GM12878 (cell line): Measurements from ENCODE around the gene CAMKK2. TPM values are rescaled to one million over a fixed set of nuclear protein-coding genes. Genes with fewer than 3 reads are reported as not detected.

Source experiments
- ATAC-seq: fragments of 200-7000 bp; cut with Tn5 transposase; 3 replicates; pipeline ENCODE4 v1.9.1; 2020; ENCODE audit warnings: mild to moderate bottlenecking, moderate library complexity
- BruUV-seq: library from RNA; stranded (reverse); fragments of 400-500 nt; replicated peaks from 2 replicates; lab custom pipeline; 2021; lab: Mats Ljungman, UMichigan
- CTCF ChIA-PET: fragments of 300-600 bp; sonication (Branson Sonifier 250); formaldehyde crosslinking; extraction: SDS; loops from one replicate; lab custom pipeline; 2021; ENCODE audit warnings: inconsistent platforms; lab: Yijun Ruan, JAX
- POLR2A ChIA-PET: fragments of 350-600 bp; formaldehyde crosslinking; extraction: SDS; loops from one replicate; lab custom pipeline; 2021; ENCODE audit warnings: inconsistent platforms; lab: Charles Lee
- RAD21 ChIA-PET: fragments of 300-600 bp; sonication (Branson Sonifier 250); formaldehyde crosslinking; loops from one replicate; lab custom pipeline; 2023; ENCODE audit warnings: antibody characterized with exemption; ENCODE audit not compliant: unreplicated experiment; lab: Charles Lee
- SMC1A ChIA-PET: fragments of 300-600 bp; sonication (Branson Sonifier 250); formaldehyde crosslinking; loops from one replicate; lab custom pipeline; 2023; ENCODE audit not compliant: unreplicated experiment, uncharacterized antibody; lab: Charles Lee
- DNase-seq: peaks from one replicate; pipeline ENCODE4 v3.0.0-alpha.2; 2011; ENCODE audit warnings: low read depth, low spot score
- FAIRE-seq: peaks from 3 replicates; lab custom pipeline; 2011; peaks lifted over from hg19 to GRCh38; lab: Jason Lieb, UNC
- H2AFZ ChIP-seq: 2 replicates; pipeline ENCODE4 v1.6.0; 2011; ENCODE audit warnings: low read depth, low read length, control low read depth; ENCODE audit not compliant: control insufficient read depth
- H3K27ac ChIP-seq: 2 replicates; pipeline ENCODE4 v1.5.1; 2011; ENCODE audit warnings: control low read depth; ENCODE audit not compliant: control insufficient read depth, insufficient read depth
- H3K27me3 ChIP-seq, 2 experiments: replicated peaks in 1 of 2; 2 replicates each; pipeline versions ENCODE4 v1.6.0 to v1.6.1; 2011; ENCODE audit warnings: low read length in 1 of 2; ENCODE audit not compliant: control insufficient read depth in 2 of 2, insufficient read depth in 2 of 2
- H3K36me3 ChIP-seq, 2 experiments: 2 replicates each; pipeline ENCODE4 v1.5.1; 2011; ENCODE audit warnings: low read length in 1 of 2; ENCODE audit not compliant: control insufficient read depth in 2 of 2, insufficient read depth in 2 of 2
- H3K4me1 ChIP-seq: 2 replicates; pipeline ENCODE4 v1.6.1; 2011; ENCODE audit warnings: mild to moderate bottlenecking, low read length, moderate library complexity, mixed read lengths; ENCODE audit not compliant: control insufficient read depth, insufficient read depth
- H3K4me2 ChIP-seq: 2 replicates; pipeline ENCODE4 v1.6.0; 2011; ENCODE audit warnings: control low read depth; ENCODE audit not compliant: control insufficient read depth, insufficient read depth
- H3K4me3 ChIP-seq: fragments of 200-600 bp; sonication (generic); 2 replicates; pipeline ENCODE4 v1.5.1; 2016
- H3K79me2 ChIP-seq: 2 replicates; pipeline ENCODE4 v1.6.0; 2011; ENCODE audit warnings: low read length; ENCODE audit not compliant: control insufficient read depth, insufficient read depth
- H3K9ac ChIP-seq: 2 replicates; pipeline ENCODE4 v1.8.0; 2011; ENCODE audit warnings: low read length, control low read depth, mixed read lengths; ENCODE audit not compliant: control insufficient read depth, insufficient read depth
- H3K9me3 ChIP-seq: replicated peaks from 3 replicates; pipeline ENCODE4 v1.5.1; 2011; ENCODE audit warnings: mild to moderate bottlenecking, low read length; ENCODE audit not compliant: control insufficient read depth, insufficient read depth
- H4K20me1 ChIP-seq: 2 replicates; pipeline ENCODE4 v1.6.0; 2011; ENCODE audit not compliant: control insufficient read depth, insufficient read depth
- EGR1 ChIP-seq, 2 experiments: IDR thresholded peaks; 1 replicate in 1 of 2; 2 replicates in 1 of 2; pipeline ENCODE4 v1.6.1; 2011 to 2012; ENCODE audit warnings: low read depth in 2 of 2, low read length in 2 of 2, borderline replicate concordance in 1 of 2, mild to moderate bottlenecking in 1 of 2, moderate library complexity in 1 of 2
- EP300 ChIP-seq, 2 experiments: fragments of 150-350 bp in 1 of 2; IDR thresholded peaks; 2 replicates each; pipeline ENCODE4 v1.6.1; 2011 to 2012; ENCODE audit warnings: low read depth in 2 of 2, low read length in 2 of 2, borderline replicate concordance in 1 of 2, improper control_type of control experiment in 1 of 2, inconsistent platforms in 1 of 2; ENCODE audit not compliant: control insufficient read depth in 1 of 2
- FOXK2 ChIP-seq: fragments of 450-650 bp; IDR thresholded peaks from 2 replicates; pipeline ENCODE4 v1.6.1; 2017; ENCODE audit warnings: mild to moderate bottlenecking, moderate library complexity
- HDAC2 ChIP-seq: fragments of 200-600 bp; sonication (generic); IDR thresholded peaks from 2 replicates; pipeline ENCODE4 v1.6.1; 2017
- MYB ChIP-seq: fragments of 150-350 bp; IDR thresholded peaks from 2 replicates; pipeline ENCODE4 v1.6.1; 2014; ENCODE audit warnings: mild to moderate bottlenecking, low read depth, low read length, borderline replicate concordance
- NFIC ChIP-seq: IDR thresholded peaks from 2 replicates; pipeline ENCODE4 v1.6.1; 2012; ENCODE audit warnings: low read depth, mild to moderate bottlenecking, inconsistent platforms, low read length, moderate library complexity
- NFYA ChIP-seq: IDR thresholded peaks from 2 replicates; pipeline ENCODE4 v1.6.1; 2011; ENCODE audit warnings: low read depth, mild to moderate bottlenecking, low read length, improper control_type of control experiment, borderline replicate concordance
- PAX8 ChIP-seq: fragments of 450-650 bp; IDR thresholded peaks from 2 replicates; pipeline ENCODE4 v1.6.1; 2017; ENCODE audit warnings: mild to moderate bottlenecking, moderate library complexity
- SMARCA5 ChIP-seq: fragments of 450-650 bp; IDR thresholded peaks from 2 replicates; pipeline ENCODE4 v1.6.1; 2017; ENCODE audit warnings: mild to moderate bottlenecking
- ZNF592 ChIP-seq: fragments of 450-650 bp; IDR thresholded peaks from 2 replicates; pipeline ENCODE4 v1.6.1; 2017; ENCODE audit warnings: mild to moderate bottlenecking, moderate library complexity
- ZNF622 ChIP-seq: fragments of 450-650 bp; IDR thresholded peaks from 2 replicates; pipeline ENCODE4 v1.6.1; 2017; ENCODE audit warnings: mild to moderate bottlenecking, inconsistent platforms
- WGBS: methylation state at CpG from one replicate; pipeline ENCODE4 v1.1.6; 2016; ENCODE audit warnings: low lambda C conversion rate; ENCODE audit not compliant: insufficient replicate concordance, insufficient coverage; ENCODE audit errors: missing lambda C conversion rate; 5-methylcytosine and 5-hydroxymethylcytosine counted together
- in situ Hi-C: fragments of 300-500 bp; cut with MboI; formaldehyde crosslinking; loops from 9 replicates; pipeline ENCODE4 v1.14.3; 2018; ENCODE audit warnings: mixed read lengths
- intact Hi-C: fragments of 100-400 bp; cut with micrococcal nuclease; formaldehyde crosslinking; loops from one replicate; pipeline ENCODE4 v1.14.2; 2022; ENCODE audit not compliant: unreplicated experiment
- polyA plus RNA-seq, 11 experiments: library from polyadenylated mRNA; depleted of rRNA in 4 of 11; unstranded in 6 of 11; stranded (reverse) in 5 of 11; fragments of >200 nt; fragmentation: Nextera tagmentation in 4 of 11; fragmentation: Illumina TruSeq in 1 of 11; extraction: Ambion mirVana in 4 of 11; extraction: Trizol in 1 of 11; gene quantifications; 1 replicate in 1 of 11; 2 replicates in 10 of 11; pipeline versions ENCODE4 v1.2.1 to v1.2.3, GENCODE V29; 2011 to 2016; ENCODE audit warnings: inconsistent platforms in 2 of 11, missing spikeins in 2 of 11, low read depth in 1 of 11
- total RNA-seq, 4 experiments: library from RNA; depleted of rRNA in 3 of 4; stranded (reverse); fragments of >200 nt in 3 of 4; fragmentation: Illumina TruSeq in 1 of 4; extraction: Trizol in 1 of 4; gene quantifications; 2 replicates each; pipeline versions ENCODE4 v1.2.1 to v1.2.3, GENCODE V29; 2013 to 2021

The CAMKK2 gene
- total and polyA plus RNA-seq, 10 of the 15 experiments (the other 5 are each of a cell fraction or from before 2014, with no cell fraction given): 5.2 to 40.6 (median 26.6) TPM

- RAD21 ChIA-PET: interaction anchor here (1.7 kb wide), 1 partner anchor 12 kb away, joined by 4 read pairs; no protein-coding TSS in a partner anchor
- ATAC-seq: no peak
- no peaks in the 10 kb centered on the region for H3K9me3 ChIP-seq
- TF ChIP-seq NFIC: no peak
- no peak for TF ChIP-seq PAX8
- TF ChIP-seq HDAC2: no peak
- no peak for TF ChIP-seq ZNF592
- TF ChIP-seq NFYA: no peak
- no peak for TF ChIP-seq SMARCA5
- no peak for TF ChIP-seq EGR1 (IDR thresholded peaks at IDR 0.05; ENCODE audit: borderline replicate concordance in 1 of 2, low read depth in 2 of 2, low read length in 2 of 2)
- no peak for TF ChIP-seq ZNF622
- no peak for TF ChIP-seq EP300 (IDR thresholded peaks at IDR 0.05; ENCODE audit: borderline replicate concordance in 1 of 2, control insufficient read depth in 1 of 2, low read depth in 2 of 2, low read length in 2 of 2)
- no peak for TF ChIP-seq MYB
- TF ChIP-seq FOXK2: no peak
- TF ChIP-seq, all 136 proteins: peak for 0
- Histone ChIP-seq H3K27ac (no peak overlapping the region), H3K79me2 (no peaks in the 10 kb centered on the region), H3K36me3 (no peaks in the 10 kb centered on the region), H2AFZ (no peak overlapping the region), H4K20me1 (no peaks in the 10 kb centered on the region), H3K4me2 (no peak overlapping the region), H3K27me3 (no peaks in the 10 kb centered on the region), H3K4me3 (no peak overlapping the region), H3K9ac (no peak overlapping the region), H3K4me1 (no peaks in the 10 kb centered on the region; the same call in 1 of the 2 replicates)
- CTCF ChIA-PET: interaction anchor here (1.8 kb wide), 1 partner anchor 8 kb away, joined by 6 read pairs; no protein-coding TSS in a partner anchor
- WGBS: 68% methylated on average over 7 of the region's 7 CpGs
- in situ Hi-C loops (no loop called here), intact Hi-C loops (no loop called here)
- FAIRE-seq (no peak), DNase-seq (no peak)
- SMC1A ChIA-PET: interaction anchor here (0.5 to 1.6 kb wide), 3 partner anchors 35 to 138 kb away, joined by 3 to 4 read pairs (median 3); no protein-coding TSS in a partner anchor
- POLR2A ChIA-PET: no interaction called here
- BruUV-seq: no TSS peak
Measured at GRCh38 chr12:121198949-121199348, 97.6 kb downstream of the CAMKK2 start.
